Measurements from ENCODE around the gene NMNAT3. TPM values are rescaled to one million over a fixed set of nuclear protein-coding genes. Genes with fewer than 3 reads are reported as not detected.

The NMNAT3 gene
- total RNA-seq, 4 donors from 2014 or later: 25.0 to 41.7 (median 30.1) TPM

DNA sequence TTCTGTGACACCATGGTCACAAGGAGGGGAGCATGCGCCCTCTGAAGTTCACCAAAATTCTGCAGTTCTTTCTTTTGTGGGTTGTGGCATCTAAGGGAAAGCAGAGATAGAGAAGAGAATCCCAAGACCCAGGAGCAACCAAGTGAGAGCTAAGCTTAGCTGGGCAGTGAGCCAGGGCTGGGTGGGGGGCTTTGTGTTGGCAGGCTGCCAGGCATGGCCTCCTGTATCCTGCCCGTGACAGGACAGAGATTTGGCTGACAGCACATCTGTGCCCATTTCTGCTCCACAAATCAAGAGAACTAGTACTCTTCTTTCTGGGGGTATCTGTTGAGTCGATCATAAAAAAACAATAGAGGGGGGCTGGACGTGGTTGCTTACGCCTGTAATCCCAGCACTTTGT, 66.2 kb downstream of the NMNAT3 start:
- no peak for DNase-seq (ENCODE audit: low spot score in 2 of 2)
- Histone ChIP-seq H3K4me3 (no peak overlapping the region), H3K36me3 (no peaks in the 10 kb centered on the region), H3K27ac (no peak overlapping the region), H3K9me3 (no peaks in the 10 kb centered on the region), H3K4me1 (no peaks in the 10 kb centered on the region), H3K27me3 (no peaks in the 10 kb centered on the region)
- TF ChIP-seq EP300 (IDR thresholded peaks at IDR 0.05) (no peak), POLR2A (IDR thresholded peaks at IDR 0.05) (no peak), POLR2AphosphoS5 (IDR thresholded peaks at IDR 0.05) (no peak)
- TF ChIP-seq, protein P1, sequence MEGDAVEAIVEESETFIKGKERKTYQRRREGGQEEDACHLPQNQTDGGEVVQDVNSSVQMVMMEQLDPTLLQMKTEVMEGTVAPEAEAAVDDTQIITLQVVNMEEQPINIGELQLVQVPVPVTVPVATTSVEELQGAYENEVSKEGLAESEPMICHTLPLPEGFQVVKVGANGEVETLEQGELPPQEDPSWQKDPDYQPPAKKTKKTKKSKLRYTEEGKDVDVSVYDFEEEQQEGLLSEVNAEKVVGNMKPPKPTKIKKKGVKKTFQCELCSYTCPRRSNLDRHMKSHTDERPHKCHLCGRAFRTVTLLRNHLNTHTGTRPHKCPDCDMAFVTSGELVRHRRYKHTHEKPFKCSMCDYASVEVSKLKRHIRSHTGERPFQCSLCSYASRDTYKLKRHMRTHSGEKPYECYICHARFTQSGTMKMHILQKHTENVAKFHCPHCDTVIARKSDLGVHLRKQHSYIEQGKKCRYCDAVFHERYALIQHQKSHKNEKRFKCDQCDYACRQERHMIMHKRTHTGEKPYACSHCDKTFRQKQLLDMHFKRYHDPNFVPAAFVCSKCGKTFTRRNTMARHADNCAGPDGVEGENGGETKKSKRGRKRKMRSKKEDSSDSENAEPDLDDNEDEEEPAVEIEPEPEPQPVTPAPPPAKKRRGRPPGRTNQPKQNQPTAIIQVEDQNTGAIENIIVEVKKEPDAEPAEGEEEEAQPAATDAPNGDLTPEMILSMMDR (IDR thresholded peaks at IDR 0.05): no peak
- WGBS: 76% methylated on average over 5 of the region's 5 CpGs

- no peak for TF ChIP-seq POLR2A (IDR thresholded peaks at IDR 0.05)
- no peak for TF ChIP-seq POLR2AphosphoS5 (IDR thresholded peaks at IDR 0.05)
- TF ChIP-seq EP300 (IDR thresholded peaks at IDR 0.05): no peak
- TF ChIP-seq, protein P1 (IDR thresholded peaks at IDR 0.05): no peak
- no peak for DNase-seq (ENCODE audit: low spot score in 2 of 2)
- Histone ChIP-seq H3K27ac (no peak overlapping the region), H3K9me3 (no peaks in the 10 kb centered on the region), H3K4me3 (no peak overlapping the region), H3K27me3 (no peaks in the 10 kb centered on the region), H3K36me3 (no peaks in the 10 kb centered on the region), H3K4me1 (no peaks in the 10 kb centered on the region)
- 70% methylated on average over 4 of the region's 4 CpGs for WGBS
Measured at GRCh38 chr3:139610886-139611285, 66.9 kb downstream of the NMNAT3 start.

- WGBS: 69% methylated on average over 3 of the region's 3 CpGs
- no peaks in the 10 kb centered on the region for H3K36me3 ChIP-seq
- no peaks in the 10 kb centered on the region for H3K4me1 ChIP-seq
- H3K27ac ChIP-seq: no peak overlapping the region
- no peak overlapping the region for H3K4me3 ChIP-seq
- H3K27me3 ChIP-seq: no peaks in the 10 kb centered on the region
- no peak for DNase-seq (ENCODE audit: low spot score in 2 of 2)
- TF ChIP-seq POLR2AphosphoS5 (IDR thresholded peaks at IDR 0.05): no peak
- no peak for TF ChIP-seq EP300 (IDR thresholded peaks at IDR 0.05)
- TF ChIP-seq, protein P1 (IDR thresholded peaks at IDR 0.05): no peak
- no peak for TF ChIP-seq POLR2A (IDR thresholded peaks at IDR 0.05)
- H3K9me3 ChIP-seq: no peaks in the 10 kb centered on the region
Measured at GRCh38 chr3:139608924-139609323, 68.8 kb downstream of the NMNAT3 start.

DNA sequence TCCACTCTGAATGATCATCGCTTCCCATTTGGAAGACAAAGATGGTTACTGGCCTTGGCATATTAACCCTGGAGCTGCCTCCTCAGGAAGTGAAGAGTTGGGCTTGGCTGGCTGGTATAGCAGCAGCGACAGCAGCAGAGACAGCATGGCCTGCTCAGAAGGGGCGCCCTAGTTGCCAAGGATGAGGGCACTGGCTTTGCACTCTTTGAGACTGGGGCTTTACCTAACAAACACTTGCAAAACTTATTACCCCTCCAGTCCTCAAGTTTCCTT, 69.7 kb downstream of the NMNAT3 start:
- Histone ChIP-seq H3K9me3 (no peaks in the 10 kb centered on the region), H3K36me3 (no peaks in the 10 kb centered on the region), H3K27ac (no peak overlapping the region), H3K4me1 (no peaks in the 10 kb centered on the region), H3K27me3 (no peaks in the 10 kb centered on the region), H3K4me3 (no peak overlapping the region)
- no peak for TF ChIP-seq POLR2AphosphoS5 (IDR thresholded peaks at IDR 0.05)
- no peak for TF ChIP-seq POLR2A (IDR thresholded peaks at IDR 0.05)
- TF ChIP-seq, protein P1 (IDR thresholded peaks at IDR 0.05): no peak
- TF ChIP-seq EP300 (IDR thresholded peaks at IDR 0.05): no peak
- WGBS: 96% methylated on average over 3 of the region's 3 CpGs
- DNase-seq (ENCODE audit: low spot score in 2 of 2): no peak

DNA sequence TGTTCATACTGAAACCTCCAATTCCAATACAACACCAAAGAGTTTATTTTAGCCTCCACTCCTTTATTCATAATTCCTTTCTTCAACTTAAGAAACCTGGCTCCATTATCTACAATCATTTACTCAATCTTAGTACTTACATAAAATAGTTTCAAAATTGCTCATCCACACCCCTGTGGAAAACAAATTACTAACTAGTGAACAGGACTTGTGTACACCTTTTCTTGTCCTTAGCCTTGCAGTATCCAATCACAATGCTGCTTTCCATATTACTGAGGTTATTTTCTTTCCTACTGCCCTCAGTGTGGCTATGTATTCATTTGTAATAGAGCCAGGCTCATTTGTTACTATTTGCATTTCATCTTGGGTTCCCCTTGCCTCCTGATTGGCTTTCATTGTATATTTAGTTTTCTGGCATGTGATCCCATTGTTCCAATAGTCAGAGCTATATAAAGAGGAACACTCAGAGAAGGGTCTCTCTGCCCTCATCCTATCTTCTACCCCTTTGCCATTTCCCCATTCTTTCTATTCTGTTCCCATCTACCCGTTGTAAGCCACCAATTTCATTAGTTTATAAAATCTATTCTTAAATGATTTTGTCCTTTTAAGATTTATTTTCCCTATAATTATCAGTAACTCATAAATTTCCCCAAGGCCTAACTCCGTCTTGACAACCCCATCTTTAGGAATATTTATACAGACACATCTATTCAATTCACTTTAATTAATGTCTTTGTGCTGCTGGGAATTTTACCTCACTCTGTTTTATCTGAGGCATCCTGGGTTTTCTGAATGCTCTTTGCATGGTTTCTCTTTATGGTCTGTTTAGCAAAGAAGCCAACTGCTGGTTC, 70.3 kb downstream of the NMNAT3 start:
- TF ChIP-seq POLR2AphosphoS5 (IDR thresholded peaks at IDR 0.05) (no peak), EP300 (IDR thresholded peaks at IDR 0.05) (no peak), POLR2A (IDR thresholded peaks at IDR 0.05) (no peak)
- TF ChIP-seq, protein P1 (IDR thresholded peaks at IDR 0.05): no peak
- WGBS: 92% methylated on average over 2 of the region's 2 CpGs
- no peak for DNase-seq (ENCODE audit: low spot score in 2 of 2)
- H3K4me3 ChIP-seq: no peak overlapping the region
- no peaks in the 10 kb centered on the region for H3K36me3 ChIP-seq
- H3K27ac ChIP-seq: no peak overlapping the region
- no peaks in the 10 kb centered on the region for H3K4me1 ChIP-seq
- H3K9me3 ChIP-seq: no peaks in the 10 kb centered on the region
- no peaks in the 10 kb centered on the region for H3K27me3 ChIP-seq
